AML-193 (cell line): ENCODE measurements around the gene LOC128125822.
"Not testable (repeated sequence)": the region's sequence is repeated elsewhere in the genome, so short reads cannot be mapped to it uniquely, and the experiment has no call there.

ENCODE experiments used
- DNase-seq, 2 experiments: peaks; one replicate each; lab custom pipeline; 2025; lab: John Stamatoyannopoulos, UW

Gene LOC128125822

DNA sequence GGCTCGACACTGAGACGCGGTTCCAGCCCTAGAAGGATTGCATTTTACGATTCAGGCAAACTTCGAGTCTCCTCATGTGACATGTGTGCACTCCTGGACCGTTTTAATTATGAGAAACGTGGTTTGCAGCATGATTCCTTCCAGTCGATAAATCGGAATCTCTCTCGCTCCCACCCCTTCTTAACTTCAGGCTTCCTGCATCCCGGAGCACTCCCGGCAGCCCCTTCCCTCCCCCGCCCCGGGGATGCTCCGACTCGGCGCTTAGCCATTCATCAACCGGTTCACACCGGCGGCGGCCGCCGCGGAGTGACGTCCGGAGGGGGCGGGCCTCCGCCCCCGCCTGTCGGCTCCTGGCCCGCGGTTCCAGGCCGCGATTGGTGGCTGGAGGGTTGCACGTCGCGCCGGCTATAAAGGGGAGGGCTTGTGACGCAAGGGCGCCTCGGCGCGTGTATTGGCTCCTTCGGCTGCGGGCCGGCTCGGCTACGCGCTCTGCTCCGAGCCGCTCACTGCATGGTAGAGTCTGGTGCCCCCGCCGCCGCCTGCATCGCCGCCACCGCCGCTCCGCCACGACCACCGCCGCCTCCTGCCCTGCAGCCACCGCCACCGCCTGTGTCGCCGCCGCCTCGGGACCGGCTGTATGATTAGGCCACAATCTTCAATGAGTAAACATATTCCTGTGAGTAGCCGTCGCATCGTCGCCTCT is at the start of gene LOC128125822, which contains the start of gene PTP4A1:
LOC128125822 (plus strand) TSS at position 437 of the 703 bp plus-strand sequence.
PTP4A1 (plus strand) TSS at position 437 of the 703 bp plus-strand sequence. CDS start 4,401 bp downstream, outside the sequence.
- peak; percentile 97 for DNase-seq

- DNase-seq: not testable (repeated sequence)
These were observed 49.4 kb upstream of the LOC128125822 start for GRCh38 chr6:63522911-63523287.

GRCh38 chr6:63523630-63524029 is 48.6 kb upstream of the LOC128125822 start:
- DNase-seq: no peak

DNA sequence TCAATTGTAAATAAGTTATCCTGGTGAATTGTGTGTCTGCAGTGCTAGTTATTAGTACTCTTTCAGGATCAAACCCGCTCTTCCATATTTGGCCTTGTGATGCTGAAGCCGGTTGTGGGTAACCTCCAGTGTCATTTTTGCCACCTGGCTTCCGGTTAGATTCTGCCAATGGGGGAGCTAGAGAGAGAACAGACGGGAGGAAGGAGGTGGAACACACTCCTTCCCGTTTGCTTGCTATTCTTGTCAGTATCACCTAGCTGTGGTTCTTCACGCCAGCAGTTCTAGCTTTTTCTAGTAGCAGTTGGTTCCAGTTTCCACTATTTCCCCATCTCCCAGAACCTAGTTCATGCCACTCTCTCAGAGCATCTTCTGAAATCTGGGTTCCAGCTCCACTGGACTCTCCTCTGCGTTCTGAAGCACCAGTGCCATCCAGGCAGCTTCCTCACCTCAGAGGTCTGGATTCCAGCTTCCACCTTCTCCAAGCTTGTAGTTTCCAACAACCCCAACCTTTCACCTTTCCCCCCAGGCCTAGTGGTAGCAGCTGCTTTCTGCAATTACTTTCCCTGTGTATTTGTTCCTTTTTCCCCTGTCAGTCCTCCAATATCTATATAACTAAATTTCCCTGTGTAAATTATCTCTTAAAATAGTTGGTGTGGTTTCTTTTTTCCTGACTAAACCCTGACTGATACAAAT is 46.9 kb upstream of the LOC128125822 start:
- no peak for DNase-seq

- no peak for DNase-seq
These were observed 45.3 kb upstream of the LOC128125822 start for GRCh38 chr6:63526931-63527330.

- no peak for DNase-seq
These were observed 44.4 kb upstream of the LOC128125822 start for GRCh38 chr6:63527658-63528514.

DNA sequence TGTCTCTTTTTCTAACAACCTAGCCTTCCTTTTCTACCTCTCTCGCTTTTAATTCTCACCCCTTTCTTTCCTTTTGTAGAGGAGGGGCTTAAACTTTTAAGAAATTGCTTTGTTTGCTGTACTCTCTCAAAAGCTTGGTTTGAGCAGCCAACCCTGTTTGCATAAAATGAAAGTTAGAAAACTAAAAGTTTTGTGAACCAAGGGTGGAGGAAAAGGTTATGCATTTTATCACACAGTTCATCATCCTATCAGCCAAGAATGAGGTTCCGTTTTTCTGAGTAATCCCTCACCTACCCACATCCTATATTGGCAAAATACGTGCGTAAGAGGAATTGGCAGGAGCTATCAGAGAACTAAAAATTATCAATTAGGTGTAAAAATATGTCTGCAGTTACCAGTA is 42.8 kb upstream of the LOC128125822 start:
- DNase-seq: no peak

DNA sequence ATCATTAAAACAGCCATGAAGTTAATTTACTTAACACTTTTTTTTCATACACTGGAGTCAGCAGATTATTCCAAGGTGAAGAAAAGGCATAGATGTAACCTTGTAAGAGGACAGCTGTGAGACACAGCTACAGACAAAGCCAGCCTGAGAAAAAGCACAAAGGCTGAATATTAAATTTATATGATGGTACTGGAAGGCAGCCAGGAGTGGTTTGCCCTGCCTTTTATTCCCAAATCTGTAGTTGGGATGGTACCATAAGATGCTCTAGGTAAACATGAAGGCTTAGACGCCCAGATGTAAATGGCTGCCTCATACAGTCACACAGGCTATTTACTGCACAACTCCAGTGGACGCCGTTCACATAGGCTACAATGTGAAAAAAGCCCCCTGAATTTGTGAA is 42.1 kb upstream of the LOC128125822 start:
- DNase-seq: no peak

- no peak for DNase-seq
These were observed 41.3 kb upstream of the LOC128125822 start for GRCh38 chr6:63530991-63531390.

GRCh38 chr6:63533026-63533425 is 39.3 kb upstream of the LOC128125822 start:
- no peak for DNase-seq

- no peak for DNase-seq
These were observed 38.3 kb upstream of the LOC128125822 start for GRCh38 chr6:63533952-63534351.

DNA sequence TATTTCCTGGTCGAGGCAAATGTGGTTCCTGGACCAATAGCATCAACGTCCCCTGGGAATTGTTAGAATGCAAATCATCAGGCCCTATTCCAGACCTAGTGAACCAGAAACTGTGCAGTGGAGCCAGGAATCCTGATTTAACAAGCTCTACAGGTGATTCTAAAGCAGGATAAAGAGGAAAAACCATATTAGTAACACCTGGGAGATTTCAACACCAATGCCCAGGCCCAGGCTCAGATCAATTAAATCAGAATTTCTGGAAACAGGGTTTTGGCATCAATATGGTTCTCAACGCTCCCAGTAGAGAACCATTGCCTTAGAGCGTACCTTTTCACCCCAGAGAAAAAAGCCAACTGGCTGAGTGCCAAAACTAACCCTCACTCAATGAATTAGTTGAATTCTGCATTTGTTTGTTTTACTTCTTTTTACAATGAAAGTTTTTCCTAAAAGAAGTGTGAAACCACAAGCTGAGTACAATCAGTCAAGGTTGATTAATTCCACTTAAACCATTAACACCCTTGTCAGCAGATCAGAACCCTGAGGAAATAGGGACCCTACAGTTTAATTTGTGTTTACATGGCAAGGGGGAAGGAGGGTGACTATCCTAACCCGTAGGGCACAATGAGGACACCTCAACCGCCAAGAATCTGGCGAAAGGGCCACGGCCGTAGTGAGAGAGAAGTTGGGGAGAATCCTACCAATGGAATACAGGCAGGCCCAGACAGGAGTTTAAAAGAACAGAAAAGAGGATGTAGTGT is 34.9 kb upstream of the LOC128125822 start:
- DNase-seq: no peak

GRCh38 chr6:63537959-63538300 is 34.4 kb upstream of the LOC128125822 start:
- DNase-seq: no peak

GRCh38 chr6:63538550-63538949 is 33.7 kb upstream of the LOC128125822 start:
- DNase-seq: no peak

DNA sequence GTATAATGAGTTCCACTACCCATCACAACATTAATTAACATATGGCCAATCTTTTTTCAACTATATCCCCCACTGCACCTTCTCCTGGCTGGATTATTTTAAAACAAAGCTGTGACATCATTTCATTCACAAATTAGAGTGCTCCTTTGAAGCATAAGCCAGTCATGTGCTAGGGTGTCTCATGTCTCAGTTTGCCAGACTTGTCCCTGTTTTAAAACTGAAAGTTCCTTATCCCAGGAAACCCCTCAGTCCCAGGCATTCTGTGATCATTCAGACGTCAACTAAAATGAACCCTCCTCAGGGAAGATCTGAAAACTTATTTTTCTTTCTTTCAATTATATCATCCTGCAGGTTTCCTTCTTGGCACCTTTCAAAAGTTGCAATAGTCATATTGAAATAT is 29.3 kb upstream of the LOC128125822 start:
- no peak for DNase-seq

GRCh38 chr6:63543982-63544381 is 28.3 kb upstream of the LOC128125822 start:
- DNase-seq: no peak

- no peak for DNase-seq
These were observed 26.0 kb upstream of the LOC128125822 start for GRCh38 chr6:63546236-63546635.

DNA sequence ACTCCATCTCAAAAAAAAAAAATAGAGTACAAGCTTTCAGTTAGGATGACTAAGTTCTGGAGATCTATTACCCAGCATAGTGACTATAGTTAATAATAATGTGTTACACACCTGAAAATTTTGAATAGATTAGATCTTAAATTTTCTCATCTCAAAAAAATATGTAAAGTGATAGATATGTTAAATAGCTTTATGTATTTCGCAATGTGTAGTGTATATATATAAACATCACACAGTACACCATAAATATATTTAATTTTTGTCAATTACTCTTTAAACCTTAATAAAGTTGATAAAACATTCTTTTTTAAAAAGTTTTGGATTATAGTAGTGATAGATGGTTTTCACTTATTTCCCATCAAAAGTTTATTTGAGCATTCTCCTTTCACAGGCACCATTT is 25.6 kb upstream of the LOC128125822 start:
- DNase-seq: no peak

GRCh38 chr6:63549076-63549475 is 23.2 kb upstream of the LOC128125822 start:
- no peak for DNase-seq

DNA sequence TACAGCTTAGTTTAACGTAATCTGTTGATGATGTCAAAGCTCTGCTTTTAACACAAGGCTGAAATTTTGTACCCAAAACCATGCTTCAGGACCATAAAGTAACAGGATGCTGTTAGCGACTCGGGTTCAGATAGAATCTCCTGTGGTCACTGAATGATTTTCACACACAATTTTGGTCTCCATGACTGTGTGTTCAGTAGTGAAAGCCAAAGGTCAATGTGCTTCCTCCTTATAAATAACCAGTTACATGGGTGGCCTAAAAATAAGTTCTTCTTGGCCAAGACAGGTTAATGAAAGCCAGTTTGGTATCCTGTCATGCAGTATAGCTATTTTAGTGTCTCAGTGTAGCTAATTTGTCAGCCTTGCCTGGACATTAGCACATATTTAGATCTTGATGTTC is 19.1 kb upstream of the LOC128125822 start:
- no peak for DNase-seq

- DNase-seq: no peak
These were observed 18.4 kb upstream of the LOC128125822 start for GRCh38 chr6:63553900-63554299.

DNA sequence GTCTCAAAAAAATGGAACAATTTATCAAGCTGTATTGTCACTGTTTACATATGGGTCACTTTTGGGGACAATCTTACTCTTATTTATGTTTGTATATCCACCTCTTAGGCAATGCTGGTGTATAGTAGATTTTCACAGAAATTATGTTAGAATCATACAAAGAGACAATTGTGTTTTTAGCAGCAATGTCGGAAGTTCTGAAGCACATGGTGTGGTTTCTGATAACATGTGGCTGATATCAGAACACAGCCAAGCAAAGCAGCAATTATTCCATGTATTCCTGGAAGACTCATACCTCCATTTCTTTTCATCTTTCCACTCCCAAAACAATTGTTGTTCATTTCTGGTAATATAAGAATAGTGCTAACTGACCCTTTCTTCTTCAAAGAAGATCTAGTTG is 17.5 kb upstream of the LOC128125822 start:
- no peak for DNase-seq
